ENCODE data around the gene ZNF451. TPM values are rescaled to one million over a fixed set of nuclear protein-coding genes. Genes with fewer than 3 reads are reported as not detected.
A peak's percentile ranks its signal among the peaks of the same experiment; 100 is the strongest.

Gene ZNF451
- total and polyA plus RNA-seq, 4 donors, result 9.1 to 133 (median 27.1) TPM

- peak within 1 kb of the TSS; percentile 88 to 96 for H3K27ac ChIP-seq (ENCODE audit: low read depth in 1 of 2, low read length in 1 of 2)
- WGBS, 2 donors, result 0 to 1% methylated on average over 79 to 97 of the region's 97 CpGs
- ATAC-seq (ENCODE audit: insufficient read depth, low FRiP score), result peak; percentile 91
Observed at GRCh38 chr6:57172136-57173055, 82.4 kb downstream of the ZNF451 start, which contains the start of gene BAG2. Gene BAG2 (plus strand): TSS chr6:57172326. CDS start chr6:57172698, 372 bp downstream.

GRCh38 chr6:57173056-57173885 lies 83.3 kb downstream of the ZNF451 start:
- Histone ChIP-seq H3K9me3 (ENCODE audit: control insufficient read depth in 4 of 4, insufficient read depth in 3 of 4, low read length in 3 of 4) (no peaks in the 10 kb centered on the region), H3K27ac (ENCODE audit: low read depth in 1 of 2, low read length in 1 of 2) (peak overlapping the region; percentile 88 to 96), H3K36me3 (ENCODE audit: control insufficient read depth in 4 of 4, insufficient read depth in 4 of 4, low read length in 4 of 4) (peaks cover 0 to 6% (median 4%) of the 10 kb centered on the region in 4 donors), H3K9ac (ENCODE audit: insufficient read depth in 1 of 2, low read length in 2 of 2) (peak overlapping the region in 1 of 2 donors; percentile 91), H3K4me1 (ENCODE audit: control insufficient read depth in 5 of 5, insufficient read depth in 5 of 5, low read length in 5 of 5) (peaks cover 0 to 28% (median 12%) of the 10 kb centered on the region in 5 donors), H3K27me3 (ENCODE audit: control insufficient read depth in 3 of 3, insufficient read depth in 3 of 3, low read length in 2 of 3) (no peaks in the 10 kb centered on the region), H3K4me3 (peak overlapping the region; percentile 71)
- TF ChIP-seq, protein P1, sequence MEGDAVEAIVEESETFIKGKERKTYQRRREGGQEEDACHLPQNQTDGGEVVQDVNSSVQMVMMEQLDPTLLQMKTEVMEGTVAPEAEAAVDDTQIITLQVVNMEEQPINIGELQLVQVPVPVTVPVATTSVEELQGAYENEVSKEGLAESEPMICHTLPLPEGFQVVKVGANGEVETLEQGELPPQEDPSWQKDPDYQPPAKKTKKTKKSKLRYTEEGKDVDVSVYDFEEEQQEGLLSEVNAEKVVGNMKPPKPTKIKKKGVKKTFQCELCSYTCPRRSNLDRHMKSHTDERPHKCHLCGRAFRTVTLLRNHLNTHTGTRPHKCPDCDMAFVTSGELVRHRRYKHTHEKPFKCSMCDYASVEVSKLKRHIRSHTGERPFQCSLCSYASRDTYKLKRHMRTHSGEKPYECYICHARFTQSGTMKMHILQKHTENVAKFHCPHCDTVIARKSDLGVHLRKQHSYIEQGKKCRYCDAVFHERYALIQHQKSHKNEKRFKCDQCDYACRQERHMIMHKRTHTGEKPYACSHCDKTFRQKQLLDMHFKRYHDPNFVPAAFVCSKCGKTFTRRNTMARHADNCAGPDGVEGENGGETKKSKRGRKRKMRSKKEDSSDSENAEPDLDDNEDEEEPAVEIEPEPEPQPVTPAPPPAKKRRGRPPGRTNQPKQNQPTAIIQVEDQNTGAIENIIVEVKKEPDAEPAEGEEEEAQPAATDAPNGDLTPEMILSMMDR (IDR thresholded peaks at IDR 0.05; ENCODE audit: control extremely low read depth, extremely low read depth), result no peak
- WGBS, 2 donors, result 16 to 19% methylated on average over 19 of the region's 19 CpGs
- peak in 2 of 3 donors; percentile 49 to 59 for DNase-seq
- no peak for ATAC-seq (ENCODE audit: insufficient read depth, low FRiP score)

More at GRCh38 chr6:57172136-57173055, 82.4 kb downstream of the ZNF451 start, which contains the start of gene BAG2:
- Histone ChIP-seq H3K27me3 (ENCODE audit: control insufficient read depth in 3 of 3, insufficient read depth in 3 of 3, low read length in 2 of 3) (no peaks in the 10 kb centered on the region), H3K9ac (ENCODE audit: insufficient read depth in 1 of 2, low read length in 2 of 2) (peak within 1 kb of the TSS; percentile 66 to 91), H3K36me3 (ENCODE audit: control insufficient read depth in 4 of 4, insufficient read depth in 4 of 4, low read length in 4 of 4) (peaks cover 0 to 6% (median 4%) of the 10 kb centered on the region in 4 donors), H3K9me3 (ENCODE audit: control insufficient read depth in 4 of 4, insufficient read depth in 3 of 4, low read length in 3 of 4) (no peaks in the 10 kb centered on the region), H3K4me1 (ENCODE audit: control insufficient read depth in 5 of 5, insufficient read depth in 5 of 5, low read length in 5 of 5) (peaks cover 0 to 19% (median 8%) of the 10 kb centered on the region in 5 donors), H3K4me3 (peak within 1 kb of the TSS; percentile 71)
- TF ChIP-seq, protein P1 (IDR thresholded peaks at IDR 0.05; ENCODE audit: control extremely low read depth, extremely low read depth), result no peak
- peak; percentile 86 to 89 (median 88) for DNase-seq

DNA sequence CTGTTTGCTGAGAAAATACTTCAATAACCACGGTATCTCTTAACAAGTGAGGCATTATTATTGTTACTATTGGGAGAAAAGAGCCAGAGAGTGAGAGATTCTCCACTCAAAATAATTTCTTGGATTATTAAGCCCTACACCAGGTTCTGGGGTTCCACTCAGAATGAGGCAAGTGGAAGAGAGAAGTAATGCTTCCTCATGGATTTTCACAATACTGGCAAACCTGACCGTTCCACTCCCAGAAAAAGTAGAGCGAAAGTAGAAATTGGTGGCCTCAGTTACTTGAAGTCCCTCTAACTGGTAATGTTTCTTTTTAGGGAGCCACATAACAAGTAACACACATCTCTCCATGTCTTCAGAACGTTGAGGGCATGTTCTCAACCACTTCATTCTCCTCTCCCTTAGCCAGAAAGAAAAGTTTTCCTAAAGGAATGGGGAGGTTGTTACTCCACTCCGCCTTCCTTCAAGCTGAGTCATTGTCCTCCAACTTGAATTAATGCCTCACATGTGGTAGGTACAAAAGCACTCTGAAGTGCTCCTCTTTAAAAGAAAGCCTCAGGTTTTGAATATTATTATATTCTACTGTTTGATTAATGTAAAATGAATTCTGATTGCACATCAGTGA lies 84.0 kb downstream of the ZNF451 start:
- Histone ChIP-seq H3K9ac (ENCODE audit: insufficient read depth in 1 of 2, low read length in 2 of 2) (peak overlapping the region in 1 of 2 donors; percentile 91), H3K4me1 (ENCODE audit: control insufficient read depth in 5 of 5, insufficient read depth in 5 of 5, low read length in 5 of 5) (peaks cover 0 to 35% (median 14%) of the 10 kb centered on the region in 5 donors), H3K36me3 (ENCODE audit: control insufficient read depth in 4 of 4, insufficient read depth in 4 of 4, low read length in 4 of 4) (peaks cover 0 to 6% (median 4%) of the 10 kb centered on the region in 4 donors), H3K9me3 (ENCODE audit: control insufficient read depth in 4 of 4, insufficient read depth in 3 of 4, low read length in 3 of 4) (no peaks in the 10 kb centered on the region), H3K4me3 (peak overlapping the region; percentile 19), H3K27me3 (ENCODE audit: control insufficient read depth in 3 of 3, insufficient read depth in 3 of 3, low read length in 2 of 3) (no peaks in the 10 kb centered on the region), H3K27ac (ENCODE audit: low read depth in 1 of 2, low read length in 1 of 2) (peak overlapping the region; percentile 17 to 79)
- TF ChIP-seq, protein P1 (IDR thresholded peaks at IDR 0.05; ENCODE audit: control extremely low read depth, extremely low read depth), result no peak
- 57 to 61% methylated on average over 5 of the region's 5 CpGs for WGBS, 2 donors
- ATAC-seq (ENCODE audit: insufficient read depth, low FRiP score) (no peak), DNase-seq (peak in 1 of 3 donors; percentile 21)

Measured in lung (tissue), 12 donors.